ENCODE data around the gene EFNA3. TPM values are rescaled to one million over a fixed set of nuclear protein-coding genes. Genes with fewer than 3 reads are reported as not detected.

Gene EFNA3
- total RNA-seq, 4 donors from 2014 or later, result 111 to 150 (median 129) TPM

- 22 to 48% methylated on average over 3 to 4 of the region's 4 CpGs for WGBS, 2 donors
- no peak overlapping the region for H3K4me3 ChIP-seq (ENCODE audit: low read depth, poor library complexity, severe bottlenecking)
- TF ChIP-seq CTCF (IDR thresholded peaks at IDR 0.05), result no peak
- no peak for DNase-seq (ENCODE audit: low spot score in 2 of 2)
- intact Hi-C loops (cut with DNase I; ENCODE audit: low total_unique reads), result no loop called here
Observed at GRCh38 chr1:155077758-155078445, 735 bp upstream of the EFNA3 start.

- DNase-seq (ENCODE audit: low spot score in 2 of 2), result no peak
- intact Hi-C loops (cut with DNase I; ENCODE audit: low total_unique reads), result no loop called here
- 0 to 5% methylated on average over 10 of the region's 10 CpGs for WGBS, 2 donors
- TF ChIP-seq CTCF (IDR thresholded peaks at IDR 0.05) (no peak), POLR2A (IDR thresholded peaks at IDR 0.05) (no peak)
- H3K4me3 ChIP-seq (ENCODE audit: low read depth, poor library complexity, severe bottlenecking), result peak overlapping the region; percentile 36
Observed at GRCh38 chr1:155079210-155079486, 511 bp downstream of the EFNA3 start.

GRCh38 chr1:155079487-155080311, 1.1 kb downstream of the EFNA3 start:
- 1 to 2% methylated on average over 23 to 50 of the region's 67 CpGs for whole genome bisulfite sequencing, 2 donors
- H3K4me3 ChIP-seq (ENCODE audit: low read depth, poor library complexity, severe bottlenecking), result peak overlapping the region; percentile 36
- no peak for DNase-seq (ENCODE audit: low spot score in 2 of 2)
- intact Hi-C loops (cut with DNase I; ENCODE audit: low total_unique reads), result loop anchor here (5.0 kb wide), 1 partner anchor 32 kb away; no protein-coding TSS in a partner anchor
- TF ChIP-seq CTCF (IDR thresholded peaks at IDR 0.05), result no peak

- WGBS, 2 donors, result 1 to 4% methylated on average over 32 to 53 of the region's 71 CpGs
- peak overlapping the region; percentile 36 for H3K4me3 ChIP-seq (ENCODE audit: low read depth, poor library complexity, severe bottlenecking)
- DNase-seq (ENCODE audit: low spot score in 2 of 2), result no peak
- intact Hi-C loops (cut with DNase I; ENCODE audit: low total_unique reads), result loop anchor here (5.0 kb wide), 1 partner anchor 33 kb away; no protein-coding TSS in a partner anchor
- TF ChIP-seq POLR2A (IDR thresholded peaks at IDR 0.05) (no peak), CTCF (IDR thresholded peaks at IDR 0.05) (no peak)
Observed at GRCh38 chr1:155080312-155081228, 1.9 kb downstream of the EFNA3 start.

GRCh38 chr1:155081472-155082300, 3.0 kb downstream of the EFNA3 start:
- TF ChIP-seq CTCF (IDR thresholded peaks at IDR 0.05), result no peak
- no peak for TF ChIP-seq POLR2A (IDR thresholded peaks at IDR 0.05)
- H3K4me3 ChIP-seq (ENCODE audit: low read depth, poor library complexity, severe bottlenecking), result no peak overlapping the region
- WGBS, 2 donors, result 3% methylated on average over 36 to 37 of the region's 68 CpGs
- no peak for DNase-seq (ENCODE audit: low spot score in 2 of 2)
- intact Hi-C loops (cut with DNase I; ENCODE audit: low total_unique reads), result loop anchor here (2.0 to 5.0 kb wide), 2 partner anchors 17 to 34 kb away; no protein-coding TSS in a partner anchor
